Prostate gland (tissue), 2 donors: ENCODE results near the gene OR2L2. TPM values are rescaled to one million over a fixed set of nuclear protein-coding genes. Genes with fewer than 3 reads are reported as not detected.
"Not testable (repeated sequence)": the region's sequence is repeated elsewhere in the genome, so short reads cannot be mapped to it uniquely, and the experiment has no call there.

Experiments used
- DNase-seq: peaks from one replicate; pipeline ENCODE4 v3.0.0-alpha.2; 2019; ENCODE audit warnings: low spot score
- H3K27ac ChIP-seq, 2 donors: fragments of 200-600 bp; sonication (generic); 2 replicates each; pipeline ENCODE4 v1.5.1; 2017 to 2019
- H3K27me3 ChIP-seq: fragments of 200-600 bp; sonication (generic); replicated peaks from 2 replicates; pipeline ENCODE4 v1.5.1; 2019; ENCODE audit not compliant: insufficient read depth
- H3K36me3 ChIP-seq, 2 donors: fragments of 200-600 bp; sonication (generic); 1 replicate in 1 of 2; 2 replicates in 1 of 2; pipeline versions ENCODE4 v1.5.1 to v1.8.1; 2017 to 2019
- H3K4me1 ChIP-seq: fragments of 200-600 bp; sonication (generic); replicated peaks from 2 replicates; pipeline ENCODE4 v1.5.1; 2019
- H3K4me3 ChIP-seq, 2 donors: fragments of 200-600 bp; sonication (generic); 2 replicates each; pipeline ENCODE4 v1.5.1; 2017 to 2019
- H3K9me3 ChIP-seq: fragments of 200-600 bp; sonication (generic); 2 replicates; pipeline ENCODE4 v1.5.1; 2017
- CTCF ChIP-seq, 4 experiments: fragments of 200-600 bp in 2 of 4; fragments of 450-650 bp in 2 of 4; sonication (generic) in 2 of 4; IDR thresholded peaks; 1 replicate in 3 of 4; 2 replicates in 1 of 4; pipeline ENCODE4 v1.5.1; 2016 to 2019; ENCODE audit warnings: antibody characterized with exemption in 4 of 4, mild to moderate bottlenecking in 2 of 4, moderate library complexity in 2 of 4
- POLR2A ChIP-seq: fragments of 450-650 bp; IDR thresholded peaks from one replicate; pipeline ENCODE4 v1.6.1; 2016; ENCODE audit warnings: antibody characterized with exemption, mild to moderate bottlenecking
- POLR2AphosphoS5 ChIP-seq: sonication (generic); formaldehyde crosslinking; IDR thresholded peaks from one replicate; pipeline ENCODE4 v1.6.1; 2017; ENCODE audit warnings: antibody characterized with exemption
- WGBS: methylation state at CpG from one replicate; pipeline ENCODE4 v1.1.5; 2018; 5-methylcytosine and 5-hydroxymethylcytosine counted together
- intact Hi-C: fragments of 100-400 bp; cut with DNase I; formaldehyde crosslinking; loops from one replicate; pipeline ENCODE4 v1.14.2; 2022
- small RNA-seq, 2 donors: library from RNA; depleted of rRNA; stranded (forward); fragments of <200 nt; gene quantifications; one replicate each; pipeline ENCODE3, GENCODE V24; 2016
- total RNA-seq, 2 donors: library from RNA; depleted of rRNA; stranded (reverse); fragments of >200 nt; gene quantifications; one replicate each; pipeline ENCODE4 v1.1.0, GENCODE V29; 2016

Gene OR2L2
- total RNA-seq, 2 donors from 2014 or later: 0.17 TPM; not detected in 1

- intact Hi-C loops: no loop called here
- Histone ChIP-seq H3K36me3 (no peaks in the 10 kb centered on the region), H3K27ac (no peak overlapping the region), H3K4me1 (no peaks in the 10 kb centered on the region), H3K27me3 (no peaks in the 10 kb centered on the region), H3K4me3 (no peak overlapping the region), H3K9me3 (no peaks in the 10 kb centered on the region)
- 44% methylated on average over 1 of the region's 1 CpG for WGBS
- no peak for TF ChIP-seq POLR2AphosphoS5
- no peak for TF ChIP-seq CTCF (IDR thresholded peaks at IDR 0.05)
- no peak for TF ChIP-seq POLR2A
- DNase-seq: no peak
These were observed 17.1 kb downstream of the OR2L2 start for GRCh38 chr1:248047008-248047407.

- H3K27me3 ChIP-seq: no peaks in the 10 kb centered on the region
- no peak overlapping the region for H3K4me3 ChIP-seq
- TF ChIP-seq CTCF (IDR thresholded peaks at IDR 0.05): no peak
- no peak for TF ChIP-seq POLR2A
- no peak for TF ChIP-seq POLR2AphosphoS5
- H3K9me3 ChIP-seq: no peaks in the 10 kb centered on the region
- DNase-seq: no peak
- H3K4me1 ChIP-seq: no peaks in the 10 kb centered on the region
- no peak overlapping the region for H3K27ac ChIP-seq
- intact Hi-C loops: no loop called here
- H3K36me3 ChIP-seq: no peaks in the 10 kb centered on the region
These were observed 24.8 kb downstream of the OR2L2 start for GRCh38 chr1:248054671-248055070.

GRCh38 chr1:248055261-248055660 lies 25.4 kb downstream of the OR2L2 start:
- H3K4me1 ChIP-seq: no peaks in the 10 kb centered on the region
- no peaks in the 10 kb centered on the region for H3K27me3 ChIP-seq
- WGBS: 78% methylated on average over 2 of the region's 2 CpGs
- no peak for TF ChIP-seq POLR2A
- H3K9me3 ChIP-seq: no peaks in the 10 kb centered on the region
- H3K4me3 ChIP-seq: no peak overlapping the region
- no peak for DNase-seq
- intact Hi-C loops: no loop called here
- H3K27ac ChIP-seq: no peak overlapping the region
- no peaks in the 10 kb centered on the region for H3K36me3 ChIP-seq

- Histone ChIP-seq H3K36me3 (no peaks in the 10 kb centered on the region), H3K27me3 (no peaks in the 10 kb centered on the region), H3K27ac (no peak overlapping the region), H3K9me3 (no peaks in the 10 kb centered on the region), H3K4me3 (no peak overlapping the region), H3K4me1 (no peaks in the 10 kb centered on the region)
- no peak for DNase-seq
- intact Hi-C loops: no loop called here
- TF ChIP-seq CTCF (IDR thresholded peaks at IDR 0.05) (no peak), POLR2AphosphoS5 (no peak), POLR2A (no peak)
- WGBS: 89% methylated on average over 2 of the region's 2 CpGs
These were observed 35.2 kb downstream of the OR2L2 start for GRCh38 chr1:248065071-248065470.

GRCh38 chr1:248065604-248066003 lies 35.7 kb downstream of the OR2L2 start:
- no peak for DNase-seq
- no peak overlapping the region for H3K4me3 ChIP-seq
- WGBS: 96% methylated on average over 3 of the region's 3 CpGs
- intact Hi-C loops: no loop called here
- no peaks in the 10 kb centered on the region for H3K9me3 ChIP-seq
- no peak for TF ChIP-seq CTCF (IDR thresholded peaks at IDR 0.05)
- TF ChIP-seq POLR2A: no peak
- no peak for TF ChIP-seq POLR2AphosphoS5
- no peaks in the 10 kb centered on the region for H3K4me1 ChIP-seq
- no peaks in the 10 kb centered on the region for H3K36me3 ChIP-seq
- H3K27me3 ChIP-seq: no peaks in the 10 kb centered on the region
- no peak overlapping the region for H3K27ac ChIP-seq

- H3K9me3 ChIP-seq, H3K27me3 ChIP-seq, H3K36me3 ChIP-seq, intact Hi-C loops, H3K27ac ChIP-seq, DNase-seq, H3K4me3 ChIP-seq, H3K4me1 ChIP-seq: not testable (repeated sequence)
- 91% methylated on average over 7 of the region's 17 CpGs for WGBS
These were observed 54.0 kb downstream of the OR2L2 start for GRCh38 chr1:248083864-248084263.

Small RNA genes lying within 50 kb of the gene (small RNA-seq; reads per million reads assigned to genes)
- 0 reads per million in 2 donors for gene RF00019

Other genes with a start within 250 kb of the OR2L2 start
- gene OR14A16, start 206.0 kb upstream of the OR2L2 start, total RNA-seq: not detected
- not detected for gene OR11L1, start 188.2 kb upstream of the OR2L2 start, total RNA-seq
- 1 to 10 TPM in 1 of 2 donors, under 1 TPM in 1; 0.36 to 9.6 TPM for gene TRIM58, start 172.9 kb upstream of the OR2L2 start, total RNA-seq
- 1 to 10 TPM in 1 of 2 donors, under 1 TPM in 1; 0.23 to 2.4 TPM for gene OR2W3, start 134.5 kb upstream of the OR2L2 start, total RNA-seq
- not detected for gene OR2T8, start 109.8 kb upstream of the OR2L2 start, total RNA-seq
- not detected for gene OR2AJ1, start 105.2 kb upstream of the OR2L2 start, total RNA-seq
- gene OR2L8, start 81.2 kb upstream of the OR2L2 start, total RNA-seq: 1 to 10 TPM in 1 of 2 donors, not detected in 1; 2.4 TPM
- gene OR2AK2, start 64.8 kb upstream of the OR2L2 start, total RNA-seq: not detected
- not detected for gene OR2L5, start 16.4 kb upstream of the OR2L2 start, total RNA-seq
- gene OR2L3, start 16.8 kb downstream of the OR2L2 start, total RNA-seq: under 1 TPM in 1 of 2 donors, not detected in 1; 0.41 TPM
- not detected for gene OR2L13, start 65.1 kb downstream of the OR2L2 start, total RNA-seq
- not detected for gene OR2M5, start 115.1 kb downstream of the OR2L2 start, total RNA-seq
- gene OR2M2, start 144.8 kb downstream of the OR2L2 start, total RNA-seq: not detected
- gene OR2M3, start 167.2 kb downstream of the OR2L2 start, total RNA-seq: under 1 TPM in 1 of 2 donors, not detected in 1; 0.06 TPM
- under 1 TPM in 1 of 2 donors, not detected in 1; 0.11 TPM for gene OR2M4, start 201.3 kb downstream of the OR2L2 start, total RNA-seq
- not detected for gene OR2T33, start 247.9 kb downstream of the OR2L2 start, total RNA-seq